GM23338 (cell line): ENCODE measurements around the gene TAF10.

Source experiments
- CTCF ChIP-seq, 2 experiments: fragments of 200-600 bp in 1 of 2; sonication (generic) in 1 of 2; conservative IDR thresholded peaks; 2 replicates each; pipeline versions ENCODE4 v1.5.1 to v1.6.1; 2016 to 2017; ENCODE audit warnings: antibody characterized with exemption in 2 of 2, low read depth in 2 of 2, mild to moderate bottlenecking in 2 of 2, moderate library complexity in 1 of 2
- EZH2 ChIP-seq: fragments of 200-600 bp; sonication (generic); IDR thresholded peaks from one replicate; pipeline ENCODE4 v1.8.0; 2017; ENCODE audit warnings: antibody characterized with exemption, mild to moderate bottlenecking, low read depth; ENCODE audit not compliant: unreplicated experiment
- POLR2AphosphoS5 ChIP-seq: IDR thresholded peaks from 2 replicates; pipeline ENCODE4 v1.6.1; 2016; ENCODE audit warnings: antibody characterized with exemption, low read depth
- TF ChIP-seq, protein P1 (sequence below): fragments of 250-450 bp; sonication (Bioruptor Pico); IDR thresholded peaks from 2 replicates; pipeline ENCODE4 v1.5.0; 2020; ENCODE audit warnings: mild to moderate bottlenecking, moderate library complexity

DNA sequence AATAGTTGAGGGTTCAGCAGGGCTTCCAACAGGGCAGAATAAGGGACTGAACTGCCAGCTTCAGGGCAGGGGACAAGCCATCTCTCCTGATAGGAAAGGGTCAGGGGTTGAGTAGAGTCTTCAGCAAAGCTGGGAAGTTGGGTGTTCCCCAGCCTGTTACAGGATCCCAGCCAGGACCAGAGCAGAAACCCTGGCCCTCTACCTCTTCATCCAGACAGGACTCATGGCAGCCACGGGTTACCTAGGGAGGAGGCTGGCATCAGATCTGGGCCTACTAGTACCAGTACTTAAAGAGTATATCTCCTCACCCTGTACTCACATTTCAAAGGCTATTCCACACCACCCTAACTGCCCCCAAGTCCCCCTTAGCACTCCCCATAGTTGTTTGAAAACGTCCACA, 2.4 kb upstream of the TAF10 start:
- TF ChIP-seq CTCF (conservative IDR thresholded peaks at IDR 0.05; ENCODE audit: low read depth in 2 of 2) (no peak), EZH2 (no peak), POLR2AphosphoS5 (no peak)
- TF ChIP-seq, protein P1, sequence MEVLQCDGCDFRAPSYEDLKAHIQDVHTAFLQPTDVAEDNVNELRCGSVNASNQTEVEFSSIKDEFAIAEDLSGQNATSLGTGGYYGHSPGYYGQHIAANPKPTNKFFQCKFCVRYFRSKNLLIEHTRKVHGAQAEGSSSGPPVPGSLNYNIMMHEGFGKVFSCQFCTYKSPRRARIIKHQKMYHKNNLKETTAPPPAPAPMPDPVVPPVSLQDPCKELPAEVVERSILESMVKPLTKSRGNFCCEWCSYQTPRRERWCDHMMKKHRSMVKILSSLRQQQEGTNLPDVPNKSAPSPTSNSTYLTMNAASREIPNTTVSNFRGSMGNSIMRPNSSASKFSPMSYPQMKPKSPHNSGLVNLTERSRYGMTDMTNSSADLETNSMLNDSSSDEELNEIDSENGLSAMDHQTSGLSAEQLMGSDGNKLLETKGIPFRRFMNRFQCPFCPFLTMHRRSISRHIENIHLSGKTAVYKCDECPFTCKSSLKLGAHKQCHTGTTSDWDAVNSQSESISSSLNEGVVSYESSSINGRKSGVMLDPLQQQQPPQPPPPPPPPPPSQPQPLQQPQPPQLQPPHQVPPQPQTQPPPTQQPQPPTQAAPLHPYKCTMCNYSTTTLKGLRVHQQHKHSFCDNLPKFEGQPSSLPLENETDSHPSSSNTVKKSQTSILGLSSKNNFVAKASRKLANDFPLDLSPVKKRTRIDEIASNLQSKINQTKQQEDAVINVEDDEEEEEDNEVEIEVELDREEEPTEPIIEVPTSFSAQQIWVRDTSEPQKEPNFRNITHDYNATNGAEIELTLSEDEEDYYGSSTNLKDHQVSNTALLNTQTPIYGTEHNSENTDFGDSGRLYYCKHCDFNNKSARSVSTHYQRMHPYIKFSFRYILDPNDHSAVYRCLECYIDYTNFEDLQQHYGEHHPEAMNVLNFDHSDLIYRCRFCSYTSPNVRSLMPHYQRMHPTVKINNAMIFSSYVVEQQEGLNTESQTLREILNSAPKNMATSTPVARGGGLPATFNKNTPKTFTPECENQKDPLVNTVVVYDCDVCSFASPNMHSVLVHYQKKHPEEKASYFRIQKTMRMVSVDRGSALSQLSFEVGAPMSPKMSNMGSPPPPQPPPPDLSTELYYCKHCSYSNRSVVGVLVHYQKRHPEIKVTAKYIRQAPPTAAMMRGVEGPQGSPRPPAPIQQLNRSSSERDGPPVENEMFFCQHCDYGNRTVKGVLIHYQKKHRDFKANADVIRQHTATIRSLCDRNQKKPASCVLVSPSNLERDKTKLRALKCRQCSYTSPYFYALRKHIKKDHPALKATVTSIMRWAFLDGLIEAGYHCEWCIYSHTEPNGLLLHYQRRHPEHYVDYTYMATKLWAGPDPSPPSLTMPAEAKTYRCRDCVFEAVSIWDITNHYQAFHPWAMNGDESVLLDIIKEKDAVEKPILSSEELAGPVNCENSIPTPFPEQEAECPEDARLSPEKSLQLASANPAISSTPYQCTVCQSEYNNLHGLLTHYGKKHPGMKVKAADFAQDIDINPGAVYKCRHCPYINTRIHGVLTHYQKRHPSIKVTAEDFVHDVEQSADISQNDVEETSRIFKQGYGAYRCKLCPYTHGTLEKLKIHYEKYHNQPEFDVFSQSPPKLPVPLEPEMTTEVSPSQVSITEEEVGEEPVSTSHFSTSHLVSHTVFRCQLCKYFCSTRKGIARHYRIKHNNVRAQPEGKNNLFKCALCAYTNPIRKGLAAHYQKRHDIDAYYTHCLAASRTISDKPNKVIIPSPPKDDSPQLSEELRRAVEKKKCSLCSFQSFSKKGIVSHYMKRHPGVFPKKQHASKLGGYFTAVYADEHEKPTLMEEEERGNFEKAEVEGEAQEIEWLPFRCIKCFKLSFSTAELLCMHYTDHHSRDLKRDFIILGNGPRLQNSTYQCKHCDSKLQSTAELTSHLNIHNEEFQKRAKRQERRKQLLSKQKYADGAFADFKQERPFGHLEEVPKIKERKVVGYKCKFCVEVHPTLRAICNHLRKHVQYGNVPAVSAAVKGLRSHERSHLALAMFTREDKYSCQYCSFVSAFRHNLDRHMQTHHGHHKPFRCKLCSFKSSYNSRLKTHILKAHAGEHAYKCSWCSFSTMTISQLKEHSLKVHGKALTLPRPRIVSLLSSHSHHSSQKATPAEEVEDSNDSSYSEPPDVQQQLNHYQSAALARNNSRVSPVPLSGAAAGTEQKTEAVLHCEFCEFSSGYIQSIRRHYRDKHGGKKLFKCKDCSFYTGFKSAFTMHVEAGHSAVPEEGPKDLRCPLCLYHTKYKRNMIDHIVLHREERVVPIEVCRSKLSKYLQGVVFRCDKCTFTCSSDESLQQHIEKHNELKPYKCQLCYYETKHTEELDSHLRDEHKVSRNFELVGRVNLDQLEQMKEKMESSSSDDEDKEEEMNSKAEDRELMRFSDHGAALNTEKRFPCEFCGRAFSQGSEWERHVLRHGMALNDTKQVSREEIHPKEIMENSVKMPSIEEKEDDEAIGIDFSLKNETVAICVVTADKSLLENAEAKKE (CRISPR knock-in tag) = no peak
